Neural progenitor cell (in vitro differentiated cells): ENCODE measurements around the gene ZNF385D.

Source experiments
- CTCF ChIP-seq: fragments of 200-600 bp; sonication (generic); IDR thresholded peaks from 2 replicates; pipeline ENCODE4 v1.5.1; 2017; ENCODE audit warnings: antibody characterized with exemption, mild to moderate bottlenecking
- EZH2 ChIP-seq: fragments of 200-600 bp; sonication (generic); IDR thresholded peaks from 2 replicates; pipeline ENCODE4 v1.6.1; 2017; ENCODE audit warnings: antibody characterized with exemption, mild to moderate bottlenecking, moderate library complexity
- EZH2phosphoT487 ChIP-seq: fragments of 200-600 bp; sonication (generic); IDR thresholded peaks from 2 replicates; pipeline ENCODE4 v1.6.1; 2017; ENCODE audit warnings: antibody characterized with exemption

GRCh38 chr3:21621181-21621651 is 129.8 kb downstream of the ZNF385D start:
- TF ChIP-seq EZH2, result no peak
- no peak for TF ChIP-seq EZH2phosphoT487
- TF ChIP-seq CTCF, result no peak
